Measurements from ENCODE around the gene UBE2L6.

UBE2L6 gene

DNA sequence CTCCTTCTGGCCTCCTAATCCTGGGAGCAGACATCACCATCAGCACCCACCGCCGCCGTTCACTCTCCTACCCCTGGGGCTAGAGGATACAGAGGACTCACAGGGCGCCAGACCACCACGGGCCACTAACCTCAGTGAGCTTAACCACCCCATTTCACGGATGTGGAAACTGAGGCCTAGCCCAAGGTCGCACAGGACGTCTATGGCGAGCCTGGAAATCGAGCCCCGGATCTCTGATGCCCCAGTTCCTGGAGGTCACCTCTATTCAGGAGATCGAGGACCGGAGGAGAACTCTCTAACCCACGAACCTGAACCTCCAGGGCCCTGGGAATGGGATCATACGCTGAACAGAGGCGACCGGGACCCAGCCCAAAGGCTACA, 37.3 kb downstream of the UBE2L6 start:
- DNase-seq (ENCODE audit: low read depth): no peak

DNA sequence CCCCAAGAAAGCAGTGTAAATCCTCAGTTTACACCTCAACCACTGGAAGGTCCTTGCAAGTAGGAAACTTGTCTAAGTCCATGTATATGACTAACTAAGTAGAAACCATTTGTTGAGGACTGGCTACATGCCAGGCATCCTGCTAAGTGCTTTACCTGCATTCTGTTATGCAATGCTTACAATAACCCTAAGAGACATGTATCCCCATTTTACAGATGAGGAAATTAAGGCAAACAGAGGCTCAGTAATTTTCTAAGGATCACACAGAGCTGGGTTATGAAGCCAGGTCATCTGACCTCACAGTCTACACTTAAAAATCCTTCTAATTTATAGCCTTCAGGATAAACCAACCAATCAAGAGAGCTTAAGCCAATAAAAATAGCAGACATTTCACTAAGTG, 38.5 kb downstream of the UBE2L6 start:
- DNase-seq (ENCODE audit: low read depth): no peak

GRCh38 chr11:57527056-57527631, 40.3 kb downstream of the UBE2L6 start:
- peak; percentile 57 for DNase-seq (ENCODE audit: low read depth)

- DNase-seq (ENCODE audit: low read depth): no peak
Measured at GRCh38 chr11:57523419-57523818, 44.1 kb downstream of the UBE2L6 start.

GRCh38 chr11:57521116-57521515, 46.4 kb downstream of the UBE2L6 start:
- no peak for DNase-seq (ENCODE audit: low read depth)

DNA sequence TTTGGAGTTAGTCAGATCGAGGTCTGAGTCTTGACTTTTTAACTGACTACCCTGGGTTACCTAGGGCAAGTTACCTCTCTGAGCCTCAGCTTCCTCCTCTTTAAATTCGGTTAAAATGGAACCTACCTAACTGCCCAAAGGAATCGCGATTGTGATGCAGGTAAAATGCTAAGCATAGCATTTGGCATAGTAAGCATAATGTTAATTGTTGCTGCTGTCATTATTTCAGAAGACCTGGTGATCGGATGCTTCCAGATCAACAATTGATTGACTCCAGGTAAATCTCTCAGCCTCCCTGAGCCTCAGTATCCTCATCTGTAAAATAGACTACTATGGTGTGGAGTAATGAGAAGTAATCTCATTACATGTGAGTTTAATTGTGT, 51.4 kb downstream of the UBE2L6 start:
- DNase-seq (ENCODE audit: low read depth): no peak

DNA sequence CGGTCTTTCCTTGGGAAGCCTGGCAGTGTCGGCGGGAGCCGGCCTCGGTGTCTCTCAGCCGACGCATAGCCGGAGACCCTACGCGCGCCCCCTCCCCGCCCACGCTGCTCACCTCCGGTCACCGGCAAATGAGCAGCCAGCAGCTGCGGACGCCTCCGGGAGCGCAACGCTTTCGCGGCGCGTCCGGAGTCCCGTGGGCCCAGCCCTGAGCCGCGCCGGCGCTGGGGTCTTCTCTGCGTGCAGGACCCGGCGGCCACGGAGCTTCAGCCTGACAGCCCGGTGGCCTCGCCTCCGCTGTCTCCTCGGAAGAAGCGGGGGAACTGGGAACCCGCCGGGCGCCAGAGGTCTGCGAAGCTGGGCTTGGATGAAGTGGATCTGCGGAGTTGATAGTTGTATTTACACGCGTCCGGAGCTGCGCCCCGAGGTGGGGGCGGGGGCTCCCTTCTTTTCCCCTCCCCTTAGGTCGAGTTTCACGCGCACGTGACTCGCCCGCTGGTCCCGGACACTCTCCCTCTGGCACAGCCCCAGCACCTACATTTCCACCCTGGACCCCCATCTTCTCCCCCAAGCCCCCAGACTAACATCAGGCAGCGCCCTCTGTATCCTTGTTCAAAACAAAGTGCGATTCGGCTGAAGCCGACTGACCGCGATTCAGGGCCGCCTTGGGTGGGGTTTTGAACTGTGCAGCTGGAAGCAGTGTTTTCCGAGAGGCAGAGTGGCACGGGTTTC, 52.0 kb downstream of the UBE2L6 start, which contains the start of gene SLC43A1:
TSS of gene SLC43A1 (minus strand) at position 371 of the 729 bp plus-strand sequence. CDS start 1,591 bp downstream, outside the sequence.
- no peak for DNase-seq (ENCODE audit: low read depth)

- DNase-seq (ENCODE audit: low read depth): no peak
Measured at GRCh38 chr11:57514538-57515331, 52.7 kb downstream of the UBE2L6 start.

DNA sequence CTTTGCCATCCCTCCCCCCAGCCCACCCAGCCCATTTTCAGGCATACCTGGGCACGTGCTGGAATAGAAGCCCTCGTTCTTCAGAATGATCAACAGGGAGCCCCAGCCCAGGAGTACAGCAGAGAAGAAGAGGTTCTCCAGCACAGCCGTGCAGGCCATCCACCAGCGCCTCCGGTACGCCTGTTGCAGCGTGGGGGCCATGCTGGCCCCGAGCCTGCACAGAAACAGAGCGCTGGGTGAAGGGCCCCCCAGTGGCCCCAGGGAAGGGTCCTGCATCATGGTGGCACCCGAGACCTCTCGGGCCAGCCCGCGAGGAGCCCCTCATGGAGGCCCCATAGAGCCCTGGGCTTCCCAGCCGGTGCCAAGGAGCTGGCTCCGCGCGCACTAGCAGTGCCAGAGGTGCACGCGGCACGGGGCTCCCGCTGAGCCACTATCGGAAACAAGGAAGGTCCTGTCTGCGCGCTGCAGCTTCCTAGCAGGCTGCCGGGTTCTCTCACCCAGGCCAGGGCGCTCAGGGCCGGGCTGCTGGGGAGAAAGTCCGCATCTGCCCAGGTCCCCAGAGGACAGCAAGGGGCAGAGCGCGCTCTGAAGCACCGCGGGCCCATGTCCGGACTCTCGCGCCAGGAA, 53.4 kb downstream of the UBE2L6 start:
- no peak for DNase-seq (ENCODE audit: low read depth)

DNA sequence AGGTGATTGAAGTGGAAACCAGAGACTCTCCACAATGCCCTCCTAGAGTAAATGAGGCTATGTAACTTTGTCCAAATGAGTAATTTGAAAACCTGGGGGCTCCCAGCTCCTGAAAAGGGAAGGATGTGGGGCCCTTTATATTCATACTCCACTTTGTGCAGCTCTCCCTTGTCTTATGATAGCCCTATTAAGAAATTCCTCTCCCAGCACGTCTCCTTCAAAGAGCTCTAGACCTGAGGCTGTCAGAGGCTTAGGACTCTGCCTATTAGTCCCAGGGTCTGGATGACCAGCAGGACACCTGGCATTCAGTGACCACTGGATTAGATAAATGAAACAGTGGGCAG, 54.0 kb downstream of the UBE2L6 start:
- DNase-seq (ENCODE audit: low read depth): no peak

DNA sequence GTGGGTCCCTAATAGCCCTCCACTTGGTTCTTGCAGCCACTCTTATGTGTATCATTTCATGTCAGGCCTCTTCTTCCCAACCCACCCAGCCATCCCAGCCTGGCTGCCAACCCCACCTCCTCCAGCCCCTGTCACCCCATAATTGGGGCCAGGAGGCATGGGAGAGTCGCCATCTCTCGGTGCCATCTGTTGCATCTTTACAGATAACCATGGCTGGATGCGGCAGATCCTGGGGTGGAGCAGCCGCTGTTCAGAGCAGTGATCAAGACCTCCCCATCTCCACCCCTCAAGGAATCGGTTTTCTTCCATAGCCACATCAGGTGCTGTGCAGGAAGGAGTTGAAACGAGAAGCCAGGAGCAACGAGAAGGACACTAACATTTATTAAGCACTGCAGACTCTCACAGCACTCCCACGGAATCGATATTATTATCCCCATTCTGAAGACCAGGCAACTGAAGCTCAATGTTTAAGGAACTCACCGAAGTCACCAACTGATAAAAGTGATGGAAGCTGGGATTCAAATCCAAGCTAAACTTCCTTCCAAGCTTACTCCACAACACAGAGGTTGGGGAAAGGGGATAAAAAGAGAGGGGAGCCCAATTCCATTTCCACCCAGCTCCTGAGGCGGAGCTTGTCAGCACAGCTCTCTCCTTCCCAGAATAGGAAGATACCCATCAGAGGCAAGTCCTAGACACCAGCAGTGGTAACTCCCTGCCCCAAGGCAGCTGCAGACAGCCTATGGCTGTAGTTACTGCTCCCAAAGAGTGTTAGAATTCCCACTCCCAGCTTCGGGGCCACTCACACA, 54.6 kb downstream of the UBE2L6 start:
- DNase-seq (ENCODE audit: low read depth): no peak

GRCh38 chr11:57511741-57512430, 55.6 kb downstream of the UBE2L6 start:
- DNase-seq (ENCODE audit: low read depth): no peak

DNA sequence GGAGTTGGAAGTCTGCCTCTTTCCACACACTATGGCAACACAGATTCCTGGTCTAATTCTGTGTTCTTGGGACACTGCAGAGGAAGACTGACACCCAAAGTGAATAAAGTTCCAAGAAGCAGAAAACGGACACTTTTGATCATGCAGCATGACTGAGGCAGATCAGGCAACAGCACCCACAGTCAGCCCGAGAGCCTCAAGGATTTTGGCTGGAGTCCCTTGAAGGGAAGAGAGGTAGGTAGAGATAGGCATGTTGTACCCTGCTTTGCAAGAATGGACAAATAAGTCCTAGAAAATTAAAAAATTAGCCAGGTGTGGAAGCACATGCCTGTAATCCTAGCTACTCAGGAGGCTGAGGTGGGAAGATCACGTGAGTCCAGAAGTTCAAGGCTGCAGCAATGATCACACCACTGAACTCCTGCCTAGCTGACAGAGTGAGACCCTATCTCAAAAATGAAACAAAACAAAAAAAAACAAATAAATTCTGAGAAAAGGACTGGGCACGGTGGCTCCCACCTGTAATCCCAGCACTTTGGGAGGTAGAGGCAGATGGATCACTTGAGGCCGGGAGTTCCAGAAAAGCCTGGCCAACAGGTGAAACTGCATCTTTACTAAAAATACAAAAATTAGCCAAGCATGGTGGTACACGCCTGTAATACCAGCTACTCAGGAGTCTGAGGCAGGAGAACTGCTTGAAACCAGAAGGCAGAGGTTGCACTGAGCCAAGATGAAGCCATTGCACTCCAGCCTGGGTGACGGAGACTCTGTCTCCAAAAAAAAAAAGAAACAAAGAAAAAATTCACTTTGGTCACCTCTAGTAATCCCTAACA, 58.9 kb downstream of the UBE2L6 start:
- no peak for DNase-seq (ENCODE audit: low read depth)

GRCh38 chr11:57506522-57506921, 61.0 kb downstream of the UBE2L6 start:
- DNase-seq (ENCODE audit: low read depth): no peak

DNA sequence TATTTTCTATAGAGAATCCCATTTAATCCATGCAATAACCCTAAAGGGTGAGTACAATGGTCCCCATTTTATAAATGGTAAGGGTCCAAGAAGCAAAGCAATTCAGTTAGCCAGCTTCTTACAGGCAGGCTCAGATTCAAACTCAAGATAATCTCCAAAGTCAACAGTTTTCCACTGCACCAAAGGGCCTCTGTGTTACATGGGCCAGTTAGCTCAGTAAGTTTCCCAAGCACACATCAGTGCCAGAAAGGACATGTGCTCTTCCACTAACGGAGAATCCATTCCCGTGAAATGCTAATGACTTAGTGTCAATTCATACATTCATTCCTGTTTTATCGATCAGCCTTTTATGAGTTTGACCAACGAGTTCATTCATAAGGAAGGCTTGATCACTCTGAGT, 63.0 kb downstream of the UBE2L6 start:
- no peak for DNase-seq (ENCODE audit: low read depth)

GRCh38 chr11:57502870-57503269, 64.6 kb downstream of the UBE2L6 start:
- no peak for DNase-seq (ENCODE audit: low read depth)

DNA sequence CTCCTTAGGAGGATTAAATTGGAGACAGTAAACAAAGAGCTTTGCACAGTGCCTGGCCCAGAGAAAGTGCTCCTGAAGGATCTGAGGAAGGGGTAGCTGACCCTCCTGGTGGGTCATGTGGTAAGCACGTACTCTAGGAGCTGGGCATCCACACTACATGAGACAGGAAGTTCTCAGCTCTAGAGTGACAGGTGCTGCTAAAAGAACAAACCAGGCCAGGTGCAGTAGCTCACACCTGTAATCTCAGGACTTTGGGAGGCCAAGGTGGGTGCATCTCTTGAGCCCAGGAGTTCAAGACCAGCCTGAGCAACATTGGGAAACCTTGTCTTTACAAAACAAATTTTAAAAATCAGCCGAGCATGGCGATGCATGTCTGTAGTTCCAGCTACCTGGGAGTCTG, 65.1 kb downstream of the UBE2L6 start:
- DNase-seq (ENCODE audit: low read depth): no peak

- DNase-seq (ENCODE audit: low read depth): no peak
Measured at GRCh38 chr11:57501953-57502352, 65.5 kb downstream of the UBE2L6 start.

Measured in activated gamma-delta T cell treated with anti-CD3 and anti-CD28 coated beads, Interleukin-2, amount 50 U/mL, for 16 hours (primary cell).